SK-N-SH treated with all-trans-retinoic acid at 6 μM for 48 hours (cell line): ENCODE data around the gene TTC23.

ENCODE experiments used
- ATAC-seq: fragments of 200-7000 bp; cut with Tn5 transposase; 3 replicates; pipeline ENCODE4 v1.9.1; 2020; ENCODE audit warnings: mild to moderate bottlenecking, moderate library complexity
- ARNTL ChIP-seq: fragments of 450-650 bp; formaldehyde crosslinking; IDR thresholded peaks from 2 replicates; pipeline ENCODE4 v1.5.0; 2020; ENCODE audit warnings: low read depth, mild to moderate bottlenecking, moderate library complexity, borderline replicate concordance
- CSRNP3 ChIP-seq: fragments of 250-450 bp; sonication (Bioruptor Pico); IDR thresholded peaks from 2 replicates; pipeline ENCODE4 v1.5.1; 2021; ENCODE audit warnings: mild to moderate bottlenecking, moderate library complexity
- GLIS3 ChIP-seq: fragments of 250-450 bp; sonication (Bioruptor Pico); IDR thresholded peaks from 2 replicates; pipeline ENCODE4 v1.5.0; 2020; ENCODE audit warnings: mild to moderate bottlenecking, moderate library complexity
- ISL1 ChIP-seq: fragments of 250-450 bp; sonication (Bioruptor Pico); IDR thresholded peaks from 2 replicates; pipeline ENCODE4 v2.1.2; 2022; ENCODE audit warnings: mild to moderate bottlenecking, moderate library complexity
- OSR1 ChIP-seq: fragments of 250-450 bp; sonication (Bioruptor Pico); IDR thresholded peaks from 2 replicates; pipeline ENCODE4 v1.8.0; 2022; ENCODE audit warnings: moderate library complexity, mild to moderate bottlenecking, inconsistent platforms
- POU6F1 ChIP-seq: fragments of 250-450 bp; sonication (Bioruptor Pico); IDR thresholded peaks from 2 replicates; pipeline ENCODE4 v1.8.0; 2021; ENCODE audit warnings: low read depth, mild to moderate bottlenecking, moderate library complexity, borderline replicate concordance
- RARB ChIP-seq: fragments of 250-450 bp; sonication (Bioruptor Pico); IDR thresholded peaks from 2 replicates; pipeline ENCODE4 v1.8.0; 2021; ENCODE audit warnings: mild to moderate bottlenecking, moderate library complexity
- SNAI2 ChIP-seq: fragments of 250-450 bp; sonication (Bioruptor Pico); IDR thresholded peaks from 2 replicates; pipeline ENCODE4 v1.5.0; 2020; ENCODE audit warnings: mild to moderate bottlenecking, moderate library complexity
- TCF4 ChIP-seq: fragments of 250-450 bp; sonication (Bioruptor Pico); IDR thresholded peaks from 2 replicates; pipeline ENCODE4 v1.8.0; 2021; ENCODE audit warnings: mild to moderate bottlenecking, moderate library complexity, borderline replicate concordance
- TOX ChIP-seq: fragments of 250-450 bp; sonication (Bioruptor Pico); IDR thresholded peaks from 2 replicates; pipeline ENCODE4 v1.8.0; 2021; ENCODE audit warnings: mild to moderate bottlenecking, moderate library complexity, borderline replicate concordance
- ZC3H10 ChIP-seq: fragments of 250-450 bp; sonication (Bioruptor Pico); IDR thresholded peaks from 2 replicates; pipeline ENCODE4 v1.5.1; 2021; ENCODE audit warnings: mild to moderate bottlenecking, moderate library complexity
- ZFP3 ChIP-seq: fragments of 250-450 bp; sonication (Bioruptor Pico); IDR thresholded peaks from 2 replicates; pipeline ENCODE4 v1.5.0; 2020; ENCODE audit warnings: mild to moderate bottlenecking, moderate library complexity
- ZFP30 ChIP-seq: fragments of 450-650 bp; formaldehyde crosslinking; IDR thresholded peaks from 2 replicates; pipeline ENCODE4 v1.5.0; 2022; ENCODE audit warnings: mild to moderate bottlenecking, moderate library complexity
- ZNF565 ChIP-seq: fragments of 450-650 bp; formaldehyde crosslinking; conservative IDR thresholded peaks from 2 replicates; pipeline ENCODE4 v1.5.0; 2020; ENCODE audit warnings: low read depth, mild to moderate bottlenecking, moderate library complexity
- ZNF70 ChIP-seq: fragments of 450-650 bp; formaldehyde crosslinking; IDR thresholded peaks from 2 replicates; pipeline ENCODE4 v1.5.0; 2020; ENCODE audit warnings: mild to moderate bottlenecking, moderate library complexity
- TF ChIP-seq, protein P1 (sequence below): fragments of 250-450 bp; sonication (Bioruptor Pico); IDR thresholded peaks from 2 replicates; pipeline ENCODE4 v1.8.0; 2020; ENCODE audit warnings: mild to moderate bottlenecking, moderate library complexity, borderline replicate concordance
- TF ChIP-seq, protein P2 (sequence below): fragments of 250-450 bp; sonication (Bioruptor Pico); IDR thresholded peaks from 2 replicates; pipeline ENCODE4 v1.5.1; 2020; ENCODE audit warnings: low read depth, mild to moderate bottlenecking, moderate library complexity

TTC23 gene

GRCh38 chr15:99098991-99099390 is 150.4 kb downstream of the TTC23 start:
- ATAC-seq, result no peak

DNA sequence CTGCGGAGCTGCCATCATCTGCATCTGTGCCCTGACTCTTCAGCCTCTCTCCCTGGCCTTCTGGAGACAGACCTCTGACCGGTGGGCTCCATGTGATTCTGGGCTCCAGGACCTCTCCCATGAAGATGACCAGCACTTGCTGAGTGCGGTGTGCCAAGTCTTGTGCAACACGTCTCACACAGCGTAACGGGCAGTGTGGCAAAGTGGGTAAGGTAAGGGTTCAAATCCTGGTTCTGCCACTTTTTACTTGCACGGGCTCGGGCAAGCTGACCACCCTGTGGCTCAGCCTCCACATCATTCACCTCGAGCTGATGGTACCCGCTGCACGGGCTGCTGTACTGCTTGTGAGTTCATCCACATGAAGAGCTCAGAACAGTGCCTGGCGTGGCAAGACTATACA is 151.0 kb downstream of the TTC23 start:
- ATAC-seq, result no peak
- TF ChIP-seq OSR1 (CRISPR knock-in tag) (no peak), TCF4 (no peak), ZNF565 (no peak), ZNF70 (CRISPR knock-in tag) (no peak), POU6F1 (CRISPR knock-in tag) (no peak), ZFP3 (CRISPR knock-in tag) (no peak)
- TF ChIP-seq, protein P1, sequence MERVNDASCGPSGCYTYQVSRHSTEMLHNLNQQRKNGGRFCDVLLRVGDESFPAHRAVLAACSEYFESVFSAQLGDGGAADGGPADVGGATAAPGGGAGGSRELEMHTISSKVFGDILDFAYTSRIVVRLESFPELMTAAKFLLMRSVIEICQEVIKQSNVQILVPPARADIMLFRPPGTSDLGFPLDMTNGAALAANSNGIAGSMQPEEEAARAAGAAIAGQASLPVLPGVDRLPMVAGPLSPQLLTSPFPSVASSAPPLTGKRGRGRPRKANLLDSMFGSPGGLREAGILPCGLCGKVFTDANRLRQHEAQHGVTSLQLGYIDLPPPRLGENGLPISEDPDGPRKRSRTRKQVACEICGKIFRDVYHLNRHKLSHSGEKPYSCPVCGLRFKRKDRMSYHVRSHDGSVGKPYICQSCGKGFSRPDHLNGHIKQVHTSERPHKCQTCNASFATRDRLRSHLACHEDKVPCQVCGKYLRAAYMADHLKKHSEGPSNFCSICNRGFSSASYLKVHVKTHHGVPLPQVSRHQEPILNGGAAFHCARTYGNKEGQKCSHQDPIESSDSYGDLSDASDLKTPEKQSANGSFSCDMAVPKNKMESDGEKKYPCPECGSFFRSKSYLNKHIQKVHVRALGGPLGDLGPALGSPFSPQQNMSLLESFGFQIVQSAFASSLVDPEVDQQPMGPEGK (CRISPR knock-in tag), result no peak

More at GRCh38 chr15:99098991-99099390, 150.4 kb downstream of the TTC23 start:
- TF ChIP-seq RARB (no peak), ARNTL (no peak), GLIS3 (no peak)
- TF ChIP-seq, protein P2, sequence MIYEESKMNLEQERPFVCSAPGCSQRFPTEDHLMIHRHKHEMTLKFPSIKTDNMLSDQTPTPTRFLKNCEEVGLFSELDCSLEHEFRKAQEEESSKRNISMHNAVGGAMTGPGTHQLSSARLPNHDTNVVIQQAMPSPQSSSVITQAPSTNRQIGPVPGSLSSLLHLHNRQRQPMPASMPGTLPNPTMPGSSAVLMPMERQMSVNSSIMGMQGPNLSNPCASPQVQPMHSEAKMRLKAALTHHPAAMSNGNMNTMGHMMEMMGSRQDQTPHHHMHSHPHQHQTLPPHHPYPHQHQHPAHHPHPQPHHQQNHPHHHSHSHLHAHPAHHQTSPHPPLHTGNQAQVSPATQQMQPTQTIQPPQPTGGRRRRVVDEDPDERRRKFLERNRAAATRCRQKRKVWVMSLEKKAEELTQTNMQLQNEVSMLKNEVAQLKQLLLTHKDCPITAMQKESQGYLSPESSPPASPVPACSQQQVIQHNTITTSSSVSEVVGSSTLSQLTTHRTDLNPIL (CRISPR knock-in tag), result no peak

GRCh38 chr15:99097441-99098410 is 151.7 kb downstream of the TTC23 start:
- ATAC-seq, result no peak
- TF ChIP-seq ISL1 (CRISPR knock-in tag) (no peak), ZC3H10 (CRISPR knock-in tag) (no peak), CSRNP3 (CRISPR knock-in tag) (no peak), ZNF565 (no peak), SNAI2 (CRISPR knock-in tag) (no peak)
- TF ChIP-seq, all 23 proteins: peak for 0

- TF ChIP-seq GLIS3, result no peak
- no peak for TF ChIP-seq TOX (CRISPR knock-in tag)
- no peak for TF ChIP-seq OSR1 (CRISPR knock-in tag)
- no peak for TF ChIP-seq ZFP30 (CRISPR knock-in tag)
- TF ChIP-seq CSRNP3 (CRISPR knock-in tag), result no peak
- TF ChIP-seq SNAI2 (CRISPR knock-in tag), result no peak
- no peak for TF ChIP-seq ZNF70 (CRISPR knock-in tag)
- no peak for TF ChIP-seq ZNF565
- no peak for TF ChIP-seq ISL1 (CRISPR knock-in tag)
- no peak for ATAC-seq
Observed at GRCh38 chr15:99096894-99097426, 152.4 kb downstream of the TTC23 start.
